ENCODE measurements around the gene WDR7.

- TF ChIP-seq EP300 (IDR thresholded peaks at IDR 0.05) (no peak), POLR2AphosphoS5 (IDR thresholded peaks at IDR 0.05) (no peak)
- TF ChIP-seq, protein P1, sequence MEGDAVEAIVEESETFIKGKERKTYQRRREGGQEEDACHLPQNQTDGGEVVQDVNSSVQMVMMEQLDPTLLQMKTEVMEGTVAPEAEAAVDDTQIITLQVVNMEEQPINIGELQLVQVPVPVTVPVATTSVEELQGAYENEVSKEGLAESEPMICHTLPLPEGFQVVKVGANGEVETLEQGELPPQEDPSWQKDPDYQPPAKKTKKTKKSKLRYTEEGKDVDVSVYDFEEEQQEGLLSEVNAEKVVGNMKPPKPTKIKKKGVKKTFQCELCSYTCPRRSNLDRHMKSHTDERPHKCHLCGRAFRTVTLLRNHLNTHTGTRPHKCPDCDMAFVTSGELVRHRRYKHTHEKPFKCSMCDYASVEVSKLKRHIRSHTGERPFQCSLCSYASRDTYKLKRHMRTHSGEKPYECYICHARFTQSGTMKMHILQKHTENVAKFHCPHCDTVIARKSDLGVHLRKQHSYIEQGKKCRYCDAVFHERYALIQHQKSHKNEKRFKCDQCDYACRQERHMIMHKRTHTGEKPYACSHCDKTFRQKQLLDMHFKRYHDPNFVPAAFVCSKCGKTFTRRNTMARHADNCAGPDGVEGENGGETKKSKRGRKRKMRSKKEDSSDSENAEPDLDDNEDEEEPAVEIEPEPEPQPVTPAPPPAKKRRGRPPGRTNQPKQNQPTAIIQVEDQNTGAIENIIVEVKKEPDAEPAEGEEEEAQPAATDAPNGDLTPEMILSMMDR (IDR thresholded peaks at IDR 0.05): no peak
Measured at GRCh38 chr18:56919190-56919589, 268.0 kb downstream of the WDR7 start.
